Endothelial cell of umbilical vein (primary cell): ENCODE measurements around the gene CORO6.

Source experiments
- EZH2 ChIP-seq: IDR thresholded peaks from 2 replicates; pipeline ENCODE4 v1.6.1; 2012; ENCODE audit warnings: borderline replicate concordance, low read depth, mild to moderate bottlenecking, moderate library complexity, low read length, inconsistent platforms; ENCODE audit not compliant: severe bottlenecking
- FOS ChIP-seq: IDR thresholded peaks from 2 replicates; pipeline ENCODE4 v1.6.1; 2011; ENCODE audit warnings: mild to moderate bottlenecking, low read length, moderate library complexity, borderline replicate concordance; ENCODE audit not compliant: insufficient read depth
- POLR2A ChIP-seq: IDR thresholded peaks from 2 replicates; pipeline ENCODE4 v1.6.1; 2012; ENCODE audit warnings: low read depth, mild to moderate bottlenecking, control low read depth, low read length
- POLR2AphosphoS5 ChIP-seq: IDR thresholded peaks from 2 replicates; pipeline ENCODE4 v1.6.1; 2012; ENCODE audit warnings: low read depth, mild to moderate bottlenecking, control low read depth, low read length, moderate library complexity; ENCODE audit not compliant: insufficient read depth
- TF ChIP-seq, protein P1 (sequence below), 2 donors: IDR thresholded peaks; 1 replicate in 1 of 2; 2 replicates in 1 of 2; pipeline ENCODE4 v1.5.1; 2011; ENCODE audit warnings: low read length in 2 of 2, mild to moderate bottlenecking in 2 of 2, moderate library complexity in 2 of 2, control low read depth in 1 of 2, inconsistent platforms in 1 of 2, low read depth in 1 of 2; ENCODE audit not compliant: insufficient read depth in 1 of 2; ENCODE audit errors: extremely low read depth in 1 of 2

DNA sequence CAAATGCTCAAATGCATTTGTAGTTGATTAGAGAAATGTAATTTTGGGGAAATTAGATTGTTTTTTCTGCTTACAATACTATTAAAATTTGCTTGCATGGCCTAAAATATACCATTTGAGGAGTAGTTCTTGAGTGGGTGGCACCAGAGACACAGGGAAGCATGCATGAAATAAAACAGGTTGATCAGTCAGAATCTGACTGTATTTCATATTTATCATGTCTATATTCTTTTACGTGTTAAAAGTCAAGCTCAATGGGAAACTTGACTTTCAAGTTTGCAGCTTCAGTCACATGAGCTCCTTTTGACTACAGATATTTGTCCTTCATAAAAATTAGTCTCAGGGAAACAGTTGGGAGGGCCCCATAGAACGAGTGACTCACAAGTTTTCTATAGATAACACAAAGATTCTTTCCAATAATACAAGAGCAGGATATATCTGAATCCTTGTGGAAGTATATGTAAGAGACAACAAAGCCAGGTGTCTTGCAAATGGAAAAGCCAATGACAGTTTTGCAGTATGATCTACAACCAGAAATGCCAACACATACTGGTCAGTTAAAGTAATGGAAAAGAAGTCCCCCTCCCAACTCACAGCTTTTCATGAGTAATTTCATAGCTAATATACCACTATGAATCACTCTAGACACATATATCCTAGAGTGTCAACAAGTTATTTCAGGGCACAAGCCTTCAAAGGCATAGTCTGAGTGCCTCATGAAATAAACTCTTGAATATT lies 42.2 kb upstream of the CORO6 start:
- peak; percentile 89 for TF ChIP-seq FOS
- TF ChIP-seq, protein P1, sequence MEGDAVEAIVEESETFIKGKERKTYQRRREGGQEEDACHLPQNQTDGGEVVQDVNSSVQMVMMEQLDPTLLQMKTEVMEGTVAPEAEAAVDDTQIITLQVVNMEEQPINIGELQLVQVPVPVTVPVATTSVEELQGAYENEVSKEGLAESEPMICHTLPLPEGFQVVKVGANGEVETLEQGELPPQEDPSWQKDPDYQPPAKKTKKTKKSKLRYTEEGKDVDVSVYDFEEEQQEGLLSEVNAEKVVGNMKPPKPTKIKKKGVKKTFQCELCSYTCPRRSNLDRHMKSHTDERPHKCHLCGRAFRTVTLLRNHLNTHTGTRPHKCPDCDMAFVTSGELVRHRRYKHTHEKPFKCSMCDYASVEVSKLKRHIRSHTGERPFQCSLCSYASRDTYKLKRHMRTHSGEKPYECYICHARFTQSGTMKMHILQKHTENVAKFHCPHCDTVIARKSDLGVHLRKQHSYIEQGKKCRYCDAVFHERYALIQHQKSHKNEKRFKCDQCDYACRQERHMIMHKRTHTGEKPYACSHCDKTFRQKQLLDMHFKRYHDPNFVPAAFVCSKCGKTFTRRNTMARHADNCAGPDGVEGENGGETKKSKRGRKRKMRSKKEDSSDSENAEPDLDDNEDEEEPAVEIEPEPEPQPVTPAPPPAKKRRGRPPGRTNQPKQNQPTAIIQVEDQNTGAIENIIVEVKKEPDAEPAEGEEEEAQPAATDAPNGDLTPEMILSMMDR (IDR thresholded peaks at IDR 0.05; ENCODE audit: extremely low read depth in 1 of 2, insufficient read depth in 1 of 2, low read depth in 1 of 2, low read length in 2 of 2), result no peak
- TF ChIP-seq POLR2AphosphoS5, result peak; percentile 36
- TF ChIP-seq EZH2, result no peak
- no peak for TF ChIP-seq POLR2A
